G401.6 (cell line): ENCODE results near the gene BMPR2.
"Not testable (repeated sequence)": the region's sequence is repeated elsewhere in the genome, so short reads cannot be mapped to it uniquely, and the experiment has no call there.

ENCODE experiments used
- FAIRE-seq: peaks from 2 replicates; lab custom pipeline; 2012; peaks lifted over from hg19 to GRCh38; lab: Jason Lieb, UNC

Gene BMPR2

DNA sequence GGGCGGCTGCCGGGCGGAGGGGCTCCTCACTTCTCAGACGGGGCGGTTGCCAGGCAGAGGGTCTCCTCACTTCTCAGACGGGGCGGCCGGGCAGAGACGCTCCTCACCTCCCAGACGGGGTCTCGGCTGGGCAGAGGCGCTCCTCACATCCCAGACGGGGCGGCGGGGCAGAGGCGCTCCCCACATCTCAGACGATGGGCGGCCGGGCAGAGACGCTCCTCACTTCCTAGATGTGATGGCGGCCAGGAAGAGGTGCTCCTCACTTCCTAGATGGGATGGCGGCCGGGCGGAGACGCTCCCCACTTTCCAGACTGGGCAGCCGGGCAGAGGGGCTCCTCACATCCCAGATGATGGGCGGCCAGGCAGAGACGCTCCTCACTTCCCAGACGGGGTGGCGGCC is 159.2 kb downstream of the BMPR2 start:
- not testable (repeated sequence) for FAIRE-seq

DNA sequence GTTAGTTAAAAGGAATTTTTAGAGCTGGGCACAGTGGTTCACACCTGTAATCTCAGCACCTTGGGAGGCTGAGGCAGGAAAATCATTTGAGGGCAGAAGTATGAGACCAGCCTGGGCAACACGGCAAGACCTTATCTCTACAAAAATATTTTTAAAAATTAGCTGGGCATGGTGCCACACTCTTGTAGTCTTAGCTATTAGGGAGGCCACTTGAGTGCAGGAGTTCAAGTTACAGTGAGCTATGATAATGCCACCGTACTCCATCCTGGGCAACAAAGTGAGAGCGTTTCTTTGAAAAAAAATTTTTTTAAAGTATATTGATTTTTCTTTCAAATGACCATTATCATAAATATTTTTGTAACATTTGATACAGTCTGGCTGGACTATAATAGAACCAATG is 165.0 kb downstream of the BMPR2 start:
- no peak for FAIRE-seq

DNA sequence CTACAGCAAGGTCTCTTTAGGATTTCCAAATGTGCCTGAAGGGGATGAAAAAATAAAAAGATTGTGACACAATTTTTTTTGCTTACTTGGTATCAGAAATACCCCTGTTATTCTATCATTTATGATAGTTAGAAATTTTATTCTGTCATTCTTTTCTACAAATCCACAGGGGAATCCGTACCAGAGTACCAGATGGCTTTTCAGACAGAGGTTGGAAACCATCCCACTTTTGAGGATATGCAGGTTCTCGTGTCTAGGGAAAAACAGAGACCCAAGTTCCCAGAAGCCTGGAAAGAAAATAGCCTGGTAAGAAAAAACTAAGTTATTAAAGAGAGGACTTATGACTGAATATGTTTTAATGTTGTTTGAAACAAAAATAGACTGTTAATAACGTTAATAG is 166.0 kb downstream of the BMPR2 start:
- FAIRE-seq = no peak

DNA sequence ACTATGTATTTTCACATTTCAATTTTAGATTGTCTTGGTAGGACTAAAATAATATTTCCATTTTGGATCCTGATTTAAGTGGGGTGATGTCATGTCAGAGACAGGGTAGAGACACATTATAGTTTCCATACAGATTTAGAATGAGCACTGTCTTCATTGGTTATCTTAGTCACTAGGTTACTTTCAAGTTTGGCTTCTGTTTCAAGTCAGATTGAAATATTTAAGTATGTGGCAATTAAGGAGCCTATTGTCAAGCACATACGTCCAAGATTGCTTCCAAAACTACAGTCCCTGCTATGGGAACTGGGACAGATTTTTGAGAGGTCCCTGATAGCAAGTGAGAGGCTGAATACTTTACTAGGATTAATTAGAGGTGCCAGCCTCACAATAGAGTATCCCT is 169.4 kb downstream of the BMPR2 start:
- no peak for FAIRE-seq

DNA sequence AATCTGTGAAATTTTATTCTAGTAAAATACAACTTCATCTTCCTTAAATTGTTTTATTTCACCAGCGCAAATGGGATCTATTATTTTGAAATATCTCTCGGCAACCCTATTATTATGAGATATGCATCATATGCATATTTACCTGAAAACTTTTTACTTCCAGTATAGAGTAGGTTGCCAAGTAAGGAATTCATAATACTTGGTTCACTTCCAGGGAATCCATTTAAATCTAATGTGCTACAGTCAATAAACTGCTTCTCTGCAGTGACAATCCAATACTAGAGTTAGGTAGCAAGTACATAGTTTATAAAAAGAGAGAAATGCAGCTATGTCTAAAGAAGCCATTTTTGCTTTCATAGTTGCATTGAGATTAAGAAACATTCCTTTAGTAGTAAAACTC is 169.8 kb downstream of the BMPR2 start:
- FAIRE-seq = no peak

DNA sequence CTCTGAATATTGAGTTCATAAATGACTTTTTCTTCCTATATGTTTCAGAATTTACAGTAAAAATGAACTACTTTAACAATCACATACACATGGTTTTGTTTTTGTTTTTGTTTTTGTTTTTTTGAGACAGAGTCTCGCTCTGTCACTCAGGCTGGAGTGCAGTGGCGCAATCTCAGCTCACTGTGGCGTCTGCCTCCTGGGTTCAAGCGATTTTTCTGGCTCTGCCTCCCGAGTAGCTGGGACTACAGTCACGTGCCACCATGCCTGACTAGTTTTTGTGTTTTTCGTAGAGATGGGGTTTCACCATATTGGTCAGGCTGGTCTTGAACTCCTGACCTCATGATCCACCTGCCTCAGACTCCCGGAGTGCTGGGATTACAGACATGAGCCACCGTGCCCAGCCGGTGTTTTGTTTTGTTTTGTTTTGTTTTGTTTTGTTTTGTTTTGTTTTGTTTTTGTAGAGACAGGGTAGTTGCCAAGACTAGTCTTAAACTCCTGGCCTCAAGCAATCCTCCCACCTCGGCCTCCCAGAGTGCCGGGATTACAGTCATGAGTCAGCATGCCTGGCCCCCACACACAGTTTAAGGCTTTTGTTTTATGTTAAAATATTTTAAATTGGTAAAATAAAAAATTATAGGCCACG is 170.5 kb downstream of the BMPR2 start:
- FAIRE-seq = not testable (repeated sequence)

DNA sequence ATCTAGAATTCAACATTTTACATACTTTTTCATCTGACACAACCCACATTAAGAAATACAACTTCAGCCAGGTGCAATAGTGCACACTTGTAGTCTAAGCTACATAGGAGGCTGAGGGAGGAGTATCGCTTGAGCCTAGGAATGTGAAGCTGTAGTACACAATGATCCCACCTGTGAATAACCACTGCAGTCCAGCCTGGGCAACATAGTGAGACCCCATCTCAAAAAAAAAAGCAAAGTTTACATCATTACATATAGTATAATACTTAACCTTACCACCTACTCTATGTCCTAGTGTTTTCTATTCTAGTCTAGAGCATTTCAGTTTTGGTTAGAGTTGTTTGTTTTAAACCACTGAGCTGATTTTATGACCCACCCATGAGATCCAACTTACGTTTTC is 172.1 kb downstream of the BMPR2 start:
- no peak for FAIRE-seq

DNA sequence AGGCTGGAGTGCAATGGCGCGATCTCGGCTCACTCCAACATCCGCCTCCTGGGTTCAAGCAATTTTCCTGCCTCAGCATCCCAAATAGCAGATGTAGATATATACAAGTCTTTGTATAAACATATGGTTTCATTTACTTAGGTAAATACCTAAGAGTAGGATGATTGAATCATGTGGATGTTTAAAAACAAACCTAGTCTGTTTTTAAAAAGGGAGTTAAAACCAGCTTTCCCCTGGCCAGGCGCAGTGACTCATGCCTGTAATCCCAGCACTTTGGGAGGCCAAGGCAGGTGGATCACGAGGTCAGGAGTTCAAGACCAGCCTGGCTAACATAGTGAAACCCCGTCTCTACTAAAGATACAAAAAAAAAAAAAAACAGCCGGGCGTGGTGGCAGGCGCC is 174.9 kb downstream of the BMPR2 start:
- not testable (repeated sequence) for FAIRE-seq

DNA sequence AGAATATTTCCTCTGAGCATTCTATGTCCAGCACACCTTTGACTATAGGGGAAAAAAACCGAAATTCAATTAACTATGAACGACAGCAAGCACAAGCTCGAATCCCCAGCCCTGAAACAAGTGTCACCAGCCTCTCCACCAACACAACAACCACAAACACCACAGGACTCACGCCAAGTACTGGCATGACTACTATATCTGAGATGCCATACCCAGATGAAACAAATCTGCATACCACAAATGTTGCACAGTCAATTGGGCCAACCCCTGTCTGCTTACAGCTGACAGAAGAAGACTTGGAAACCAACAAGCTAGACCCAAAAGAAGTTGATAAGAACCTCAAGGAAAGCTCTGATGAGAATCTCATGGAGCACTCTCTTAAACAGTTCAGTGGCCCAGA is 179.2 kb downstream of the BMPR2 start:
- FAIRE-seq = no peak

DNA sequence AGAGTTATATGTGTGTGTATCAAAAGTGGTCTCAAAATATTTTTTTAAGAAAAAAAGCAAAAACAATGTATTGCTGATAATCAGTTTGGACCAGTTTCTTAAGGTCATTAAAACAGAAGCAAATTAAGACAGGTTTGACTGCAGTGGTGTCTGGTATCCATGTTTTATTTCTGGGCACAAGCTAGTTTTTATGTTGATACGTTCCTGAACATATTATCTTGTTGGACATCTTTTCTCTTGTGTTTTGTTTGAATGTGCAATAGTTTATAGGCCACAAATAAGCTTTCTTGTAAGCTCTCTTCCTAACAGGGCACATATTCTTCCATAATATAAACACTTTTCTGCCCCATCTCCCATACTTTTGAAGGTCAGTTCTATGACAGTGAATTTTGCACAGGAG is 184.1 kb downstream of the BMPR2 start:
- no peak for FAIRE-seq

DNA sequence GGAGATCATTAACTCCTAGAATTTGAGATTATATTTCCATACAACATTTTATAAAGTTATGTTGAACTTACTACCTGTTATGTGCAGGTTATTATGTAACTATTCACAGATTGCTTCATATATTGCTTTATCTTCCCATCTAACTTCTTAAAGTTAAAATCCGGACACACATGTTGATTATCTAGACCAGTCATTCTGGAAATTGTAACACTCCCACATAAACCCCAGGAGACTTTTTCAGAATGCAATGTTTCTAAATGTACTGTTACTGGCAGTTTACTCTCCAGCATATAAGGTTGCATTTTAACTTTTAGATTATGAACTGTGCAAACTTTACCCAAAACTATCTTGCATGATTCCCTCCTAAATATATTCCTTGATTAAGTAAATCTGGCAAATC is 188.1 kb downstream of the BMPR2 start:
- peak; percentile 52 for FAIRE-seq

DNA sequence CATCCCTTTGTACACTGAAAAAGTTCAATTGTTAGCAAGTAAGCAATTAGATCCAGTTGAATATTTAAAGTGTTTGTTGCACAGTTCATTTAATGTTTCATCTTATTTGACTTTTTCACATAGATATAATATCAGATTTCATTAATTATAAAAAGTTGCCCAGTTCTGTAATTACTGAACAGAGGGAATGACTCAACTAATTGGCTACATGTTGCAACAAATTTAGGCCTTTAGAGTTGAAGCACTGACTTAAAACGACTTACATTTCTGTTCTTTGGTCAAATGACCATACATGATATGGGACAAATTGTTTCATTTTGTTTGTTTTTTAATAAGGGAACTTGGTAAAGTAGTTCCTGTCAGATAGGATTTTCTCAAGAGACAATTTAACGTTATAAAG is 190.2 kb downstream of the BMPR2 start:
- FAIRE-seq = no peak

DNA sequence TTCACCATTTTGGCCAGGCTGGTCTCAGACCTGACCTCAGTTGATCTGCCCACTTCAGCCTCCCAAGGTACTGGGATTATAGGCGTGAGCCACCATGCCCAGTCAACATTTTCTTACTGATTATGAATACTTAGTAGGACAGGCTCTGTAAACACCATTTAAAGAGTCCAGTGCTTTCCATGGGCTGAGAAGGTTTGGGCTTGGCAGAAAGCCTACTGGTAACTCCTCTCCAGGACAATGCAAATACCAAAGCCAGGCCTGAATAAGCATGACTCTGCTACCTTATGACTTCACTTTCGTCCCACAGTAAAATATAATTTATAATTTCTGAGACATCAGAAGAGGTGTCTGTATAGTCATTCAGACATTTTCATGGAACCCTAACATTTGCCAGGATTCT is 198.4 kb downstream of the BMPR2 start:
- FAIRE-seq = no peak

DNA sequence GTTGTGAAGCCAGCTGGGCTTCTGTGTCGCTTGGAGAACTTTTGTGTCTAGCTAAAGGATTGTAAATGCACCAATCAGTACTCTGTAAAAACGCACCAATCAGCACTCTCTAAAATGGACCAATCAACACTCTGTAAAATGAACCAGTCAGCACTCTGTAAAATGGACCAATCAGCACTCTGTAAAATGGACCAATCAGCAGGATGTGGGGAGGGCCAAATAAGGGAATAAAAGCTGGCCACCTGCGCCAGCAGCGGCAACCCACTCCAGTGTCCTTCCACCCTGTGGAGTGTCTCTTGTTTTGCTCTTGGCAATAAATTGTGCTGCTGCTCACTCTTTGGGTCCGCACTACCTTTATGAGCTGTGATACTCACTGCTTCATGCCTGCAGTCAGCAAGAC is 199.1 kb downstream of the BMPR2 start:
- not testable (repeated sequence) for FAIRE-seq

DNA sequence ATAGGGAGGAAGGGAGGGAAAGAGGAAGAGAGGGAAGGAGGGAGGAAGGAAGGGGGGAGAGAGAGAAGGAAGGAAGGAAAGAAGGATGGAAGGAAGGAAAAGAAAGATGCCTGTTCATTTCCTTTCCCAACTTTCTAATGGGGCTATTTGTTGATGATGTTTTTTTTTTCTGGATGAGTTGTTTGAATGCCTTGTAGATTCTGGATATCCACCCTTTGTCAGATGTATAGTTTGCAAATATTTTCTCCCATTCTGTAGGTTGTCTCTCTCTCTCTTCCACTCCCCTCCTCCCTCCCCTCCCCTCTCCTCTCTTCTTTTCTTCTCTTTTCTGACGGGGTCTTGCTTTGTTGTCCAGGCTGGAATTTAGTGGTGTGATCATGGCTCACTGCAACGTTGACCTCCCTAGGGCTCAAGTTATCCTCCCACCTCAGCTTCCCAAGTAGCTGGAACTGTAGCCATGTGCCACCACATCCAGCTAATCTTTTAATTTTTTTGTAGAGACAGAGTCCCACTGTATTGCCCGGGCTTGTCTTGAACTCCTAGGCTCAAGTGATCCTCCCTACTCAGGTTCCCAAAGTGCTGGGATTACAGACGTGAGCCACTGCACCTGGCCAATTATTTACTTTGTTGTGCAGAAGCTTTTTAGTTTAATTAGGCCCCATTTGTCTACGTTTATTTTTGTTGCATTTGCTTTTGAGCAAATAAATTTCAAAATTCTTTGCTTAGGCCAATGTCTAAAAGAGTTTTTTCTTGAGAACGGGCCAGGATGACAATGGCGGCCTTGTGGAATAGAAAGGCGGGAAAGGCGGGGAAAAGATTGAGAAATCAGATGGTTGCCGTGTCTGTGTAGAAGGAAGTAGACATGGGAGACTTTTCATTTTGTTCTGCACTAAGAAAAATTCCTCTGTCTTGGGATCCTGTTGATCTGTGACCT is 201.4 kb downstream of the BMPR2 start:
- no peak for FAIRE-seq

DNA sequence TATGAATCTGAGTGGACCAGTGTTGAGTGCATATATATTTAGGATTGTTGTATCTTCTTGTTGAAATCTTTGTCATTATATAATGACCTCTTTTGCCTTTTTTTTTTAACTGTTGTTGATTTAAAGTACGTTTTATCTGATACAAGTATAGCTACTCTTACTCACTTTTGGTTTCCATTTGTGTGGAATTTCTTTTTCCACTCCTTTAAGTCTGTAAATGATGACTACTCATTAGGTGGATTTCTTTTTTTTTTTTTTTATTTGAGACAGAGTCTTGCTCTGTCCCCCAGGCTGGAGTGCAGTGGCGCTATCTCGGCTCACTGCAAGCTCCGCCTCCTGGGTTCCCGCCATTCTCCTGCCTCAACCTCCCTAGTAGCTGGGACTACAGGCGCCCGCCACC is 206.7 kb downstream of the BMPR2 start:
- FAIRE-seq = not testable (repeated sequence)

DNA sequence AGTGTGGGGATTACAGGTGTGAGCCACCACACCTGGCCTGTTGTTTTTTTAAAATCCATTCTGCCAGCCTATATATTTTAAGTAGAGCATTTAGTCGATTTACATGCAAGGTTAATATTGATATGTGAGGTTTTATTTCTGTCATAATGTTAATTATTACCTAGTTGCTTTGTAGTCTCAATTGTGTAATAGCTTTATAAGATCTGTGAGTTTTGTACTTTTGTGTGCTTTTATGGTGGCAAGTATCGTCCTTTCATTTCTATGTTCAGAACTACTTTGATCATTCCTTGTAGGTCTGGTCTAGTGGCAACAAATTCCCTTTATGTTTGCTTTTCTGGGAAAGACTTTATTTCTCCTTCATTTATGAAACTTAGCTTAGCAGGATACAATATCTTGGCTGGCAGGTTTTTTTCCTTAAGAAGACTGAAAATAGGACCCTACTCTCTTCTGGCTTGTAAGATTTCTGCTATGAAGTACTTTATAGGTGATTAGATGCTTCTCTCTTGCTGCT is 207.6 kb downstream of the BMPR2 start:
- no peak for FAIRE-seq

DNA sequence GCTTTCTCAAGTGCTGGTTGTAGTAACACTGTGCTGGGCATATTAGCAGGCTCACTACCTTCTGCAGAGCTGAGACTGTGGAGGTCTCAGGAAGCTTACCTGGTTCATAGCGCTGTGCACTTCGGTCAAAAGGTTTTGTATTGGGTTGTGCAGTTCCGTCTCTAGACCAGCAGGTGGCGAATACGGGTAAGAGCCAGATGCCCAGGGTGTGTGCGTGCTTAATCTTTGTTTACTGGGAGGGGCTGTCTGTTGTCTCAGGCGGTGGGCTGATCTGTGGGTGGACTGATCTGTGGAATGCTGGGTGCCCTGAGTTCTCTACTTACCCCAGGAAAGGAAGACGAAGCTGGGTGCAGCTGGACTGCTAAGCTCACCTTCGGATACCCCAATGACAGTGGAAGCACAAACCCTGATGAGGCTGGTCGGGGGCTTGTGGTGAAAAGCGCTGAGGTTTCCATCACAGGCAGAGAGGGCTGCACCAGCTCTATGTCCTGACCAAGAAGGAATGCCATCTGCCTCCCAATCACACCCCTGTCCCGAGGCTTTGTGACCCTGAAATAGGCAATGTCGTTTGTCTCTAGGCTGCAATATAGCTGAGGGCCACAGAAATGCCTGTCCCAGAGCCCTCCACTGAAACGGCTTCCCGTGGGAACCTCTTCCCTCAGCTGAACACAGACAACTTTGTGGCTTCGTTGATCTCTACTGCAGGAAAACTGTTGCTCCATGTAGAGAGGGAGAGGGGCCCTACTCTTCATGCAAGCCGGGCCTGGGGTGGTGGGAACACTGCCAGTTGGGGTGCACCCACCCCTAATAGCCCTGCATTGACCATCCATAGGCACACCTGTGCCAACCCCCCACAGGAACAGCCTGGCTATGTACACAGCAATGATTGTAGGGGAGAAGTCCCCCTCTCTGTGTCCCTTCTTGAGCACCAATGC is 212.8 kb downstream of the BMPR2 start:
- peak; percentile 51 for FAIRE-seq

DNA sequence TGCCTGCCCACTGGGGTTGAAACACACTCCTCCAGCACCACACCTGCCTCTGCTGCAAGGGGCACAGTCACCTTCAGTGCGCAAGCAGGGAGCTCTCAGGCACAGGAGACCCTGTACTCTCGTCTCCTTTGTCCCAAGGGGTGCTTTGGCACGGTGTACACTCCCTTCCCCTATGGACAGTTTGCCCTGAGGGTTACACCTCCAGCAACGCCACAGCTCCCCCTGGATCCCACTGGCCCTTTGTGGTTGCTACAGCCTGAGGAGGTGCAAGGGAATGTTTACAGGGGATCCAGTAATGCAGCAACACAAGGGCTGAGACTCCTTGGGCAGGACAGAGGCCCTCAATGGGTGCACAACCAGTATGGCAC is 213.4 kb downstream of the BMPR2 start:
- no peak for FAIRE-seq

DNA sequence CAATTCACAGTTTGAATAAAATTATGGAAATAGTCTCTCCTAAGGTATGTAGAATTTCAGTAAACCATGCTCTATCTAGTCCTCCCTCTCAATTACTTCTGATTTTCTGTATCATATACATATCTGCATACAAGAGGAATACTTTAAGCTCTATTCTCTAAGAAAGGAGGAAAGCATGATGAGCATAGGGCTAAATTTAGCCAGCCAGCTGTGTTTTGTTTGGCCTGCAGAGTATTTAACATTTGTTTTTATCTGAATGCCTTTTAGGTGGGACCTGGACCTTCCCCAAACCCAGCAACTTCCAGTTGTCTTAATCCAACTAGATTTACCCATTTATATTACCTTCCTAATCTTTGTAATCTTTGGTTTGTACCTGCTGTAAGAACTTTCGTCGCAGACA is 216.4 kb downstream of the BMPR2 start:
- FAIRE-seq = no peak

DNA sequence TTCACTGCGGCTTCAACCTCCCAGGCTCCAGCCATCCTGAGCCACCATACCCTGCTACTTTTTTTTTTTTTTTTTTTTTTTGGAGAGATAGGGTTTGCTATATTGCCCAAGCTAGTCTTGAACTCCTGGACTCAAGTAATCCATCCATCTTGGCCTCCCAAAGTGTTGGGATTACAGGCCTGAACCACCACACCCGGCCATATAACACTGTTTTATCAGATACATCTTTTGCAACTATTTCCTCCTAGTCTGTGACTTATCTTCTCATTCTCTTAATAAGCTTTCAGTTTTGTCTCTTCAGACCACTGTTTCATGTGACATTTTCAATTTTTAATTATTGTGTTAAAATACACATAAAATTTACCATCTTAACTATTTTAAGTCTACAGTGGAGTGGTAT is 223.0 kb downstream of the BMPR2 start:
- FAIRE-seq = no peak

DNA sequence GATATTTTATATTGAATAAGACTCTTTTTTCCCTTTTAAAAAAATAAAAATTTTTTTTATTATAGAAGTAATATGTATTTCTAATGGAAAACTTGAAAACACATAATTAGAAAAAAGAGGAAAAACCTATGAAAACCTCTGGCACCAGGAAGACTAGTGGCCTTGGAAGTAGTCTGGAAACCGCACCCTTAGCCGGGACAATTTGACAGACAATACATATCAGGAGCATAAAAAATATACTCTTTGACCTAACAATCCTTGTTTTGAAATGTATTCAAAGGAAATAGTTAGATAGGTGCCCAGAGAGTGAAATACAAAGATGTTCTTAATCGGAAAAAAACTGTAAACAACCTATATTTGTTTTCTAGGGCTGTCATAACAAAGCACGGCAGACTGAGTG is 223.8 kb downstream of the BMPR2 start:
- peak; percentile 13 for FAIRE-seq

DNA sequence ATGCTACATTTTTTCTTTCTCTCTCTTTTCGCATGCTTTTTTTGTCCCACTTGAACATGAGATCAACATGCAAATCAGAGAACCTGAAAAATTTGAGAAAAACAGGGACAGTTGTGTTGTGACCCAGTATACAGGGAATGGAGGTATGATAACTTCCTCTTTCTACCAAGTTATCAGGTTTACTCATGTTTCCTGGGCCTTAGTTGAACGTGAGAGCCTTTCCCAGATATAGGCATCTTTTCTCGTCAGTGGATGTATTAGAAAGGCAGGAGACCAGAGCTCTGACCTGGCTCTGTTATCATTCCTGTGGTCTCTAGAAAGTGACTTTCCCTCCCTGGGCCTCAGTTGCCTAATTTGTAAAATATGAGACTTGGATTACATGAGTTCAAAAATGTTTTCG is 228.6 kb downstream of the BMPR2 start:
- no peak for FAIRE-seq
